ENCODE results near the gene TM4SF20.
"Not testable (repeated sequence)": the region's sequence is repeated elsewhere in the genome, so short reads cannot be mapped to it uniquely, and the experiment has no call there.

TM4SF20 gene

GRCh38 chr2:227366769-227367426, 12.2 kb downstream of the TM4SF20 start:
- DNase-seq = no peak

- DNase-seq = no peak
Observed at GRCh38 chr2:227365833-227366232, 13.3 kb downstream of the TM4SF20 start.

GRCh38 chr2:227364585-227365263, 14.4 kb downstream of the TM4SF20 start:
- DNase-seq = not testable (repeated sequence)

- DNase-seq = peak; percentile 7 to 30
Observed at GRCh38 chr2:227363756-227364155, 15.3 kb downstream of the TM4SF20 start.

- DNase-seq = no peak
Observed at GRCh38 chr2:227360351-227360750, 18.8 kb downstream of the TM4SF20 start.

GRCh38 chr2:227351639-227352038, 27.5 kb downstream of the TM4SF20 start:
- DNase-seq = no peak

GRCh38 chr2:227349989-227350612, 29.0 kb downstream of the TM4SF20 start:
- no peak for DNase-seq

GRCh38 chr2:227348324-227348723, 30.8 kb downstream of the TM4SF20 start:
- no peak for DNase-seq

- DNase-seq = no peak
Observed at GRCh38 chr2:227347117-227347516, 32.0 kb downstream of the TM4SF20 start.

GRCh38 chr2:227344231-227344630, 34.9 kb downstream of the TM4SF20 start:
- DNase-seq = no peak

- no peak for DNase-seq
Observed at GRCh38 chr2:227341553-227341952, 37.6 kb downstream of the TM4SF20 start.

- no peak for DNase-seq
Observed at GRCh38 chr2:227340106-227340505, 39.0 kb downstream of the TM4SF20 start.

GRCh38 chr2:227339098-227339599, 40.0 kb downstream of the TM4SF20 start:
- DNase-seq = no peak

- DNase-seq = no peak
Observed at GRCh38 chr2:227337442-227337841, 41.7 kb downstream of the TM4SF20 start.

GRCh38 chr2:227335713-227336112, 43.4 kb downstream of the TM4SF20 start:
- DNase-seq = no peak

GRCh38 chr2:227326783-227327182, 52.3 kb downstream of the TM4SF20 start:
- no peak for DNase-seq

GRCh38 chr2:227325839-227326195, 53.3 kb downstream of the TM4SF20 start:
- DNase-seq = peak in 1 of 2 donors; percentile 4

GRCh38 chr2:227324995-227325838, 53.9 kb downstream of the TM4SF20 start, which contains the start of gene MFF:
MFF (plus strand) TSS chr2:227325251; CDS start chr2:227330666, 5,415 bp downstream.
- DNase-seq = peak; percentile 90 to 92

- DNase-seq = peak in 1 of 2 donors; percentile 9
Observed at GRCh38 chr2:227324642-227324994, 54.5 kb downstream of the TM4SF20 start.

GRCh38 chr2:227323818-227324217, 55.3 kb downstream of the TM4SF20 start:
- DNase-seq = no peak

GRCh38 chr2:227322530-227323205, 56.4 kb downstream of the TM4SF20 start:
- DNase-seq = no peak
